NCI-H748 (cell line): ENCODE results near the gene PRR12.

Source experiments
- DNase-seq: peaks from one replicate; lab custom pipeline; 2025; ENCODE audit not compliant: unreplicated experiment; lab: John Stamatoyannopoulos, UW

The PRR12 gene

DNA sequence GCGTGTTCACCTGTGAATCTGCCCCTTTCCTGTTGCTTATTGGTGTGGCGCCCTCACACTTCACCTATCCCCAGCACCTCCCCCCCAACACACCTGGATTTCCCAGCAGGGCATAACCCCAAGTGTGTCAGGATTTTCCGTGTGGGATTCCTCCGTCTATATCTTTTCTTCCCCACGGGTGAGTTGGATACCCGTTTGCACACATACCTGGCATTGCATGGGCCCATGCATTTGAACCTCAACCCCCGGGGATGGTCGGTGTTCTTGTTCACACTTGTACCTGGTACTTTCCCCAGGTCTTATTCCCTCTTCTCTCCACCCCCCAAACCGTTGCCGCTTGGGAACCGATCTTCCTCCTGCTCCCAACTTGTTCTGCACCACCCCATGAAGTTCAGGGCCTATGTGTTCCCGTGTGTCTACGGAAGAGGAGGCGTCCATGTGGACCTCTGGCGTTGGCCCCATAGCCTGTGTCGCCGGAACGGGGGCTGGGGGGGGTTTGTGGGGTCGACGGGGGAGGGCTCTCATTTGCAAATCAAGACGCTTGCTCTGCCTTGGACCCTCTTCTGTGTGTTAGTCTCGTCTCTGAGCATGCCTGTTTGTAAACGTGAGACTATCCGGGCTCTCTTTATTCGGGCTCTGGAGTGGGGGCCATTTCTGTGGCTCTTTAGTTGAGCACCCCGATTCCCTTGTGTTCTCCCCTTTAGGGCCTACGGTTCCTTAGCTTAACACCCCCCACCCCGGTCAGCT lies 1.7 kb downstream of the PRR12 start:
- peak; percentile 66 for DNase-seq

DNA sequence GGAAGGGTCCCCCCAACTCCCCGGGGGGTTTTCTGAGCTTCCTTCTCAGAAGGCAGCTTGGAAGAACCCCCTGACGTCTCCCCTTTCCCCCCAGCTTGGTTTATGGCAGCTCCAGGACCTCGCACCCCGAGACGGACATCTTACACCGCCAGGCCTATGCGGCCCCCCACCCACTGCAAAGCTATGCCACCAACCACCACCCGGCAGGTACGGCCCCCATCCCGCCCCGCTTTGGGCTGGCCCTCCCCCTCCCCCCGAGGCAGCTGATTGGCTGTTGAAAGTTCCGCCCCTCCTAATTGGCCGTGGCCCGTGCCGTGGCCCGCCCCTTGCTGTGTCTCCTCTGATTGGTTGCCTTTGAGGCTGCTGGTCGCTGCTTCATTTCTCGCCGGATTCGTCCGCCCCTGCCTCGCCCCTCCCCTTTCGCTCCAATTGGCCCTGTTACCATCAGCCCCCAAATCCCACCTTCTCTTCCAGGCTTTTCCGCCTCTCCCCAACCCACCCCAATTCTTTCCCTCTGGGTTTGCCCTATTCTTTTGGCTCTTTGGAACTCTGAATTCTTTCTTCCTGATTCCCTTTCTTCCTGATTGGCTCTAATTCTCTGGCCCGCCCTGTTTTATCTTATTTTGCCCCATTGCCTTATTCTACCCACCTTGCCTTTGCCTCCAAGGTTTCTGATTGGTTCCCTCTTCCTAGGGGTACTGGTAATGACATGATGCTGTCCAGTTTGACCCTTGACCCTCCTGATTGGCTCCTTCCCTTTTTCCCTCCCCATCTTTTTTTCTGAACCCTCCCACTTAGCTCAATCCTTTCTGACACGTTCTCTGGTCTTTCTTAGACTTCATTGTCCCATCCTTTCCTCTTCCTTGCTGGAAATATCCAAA lies 2.5 kb downstream of the PRR12 start:
- DNase-seq: peak; percentile 96

DNA sequence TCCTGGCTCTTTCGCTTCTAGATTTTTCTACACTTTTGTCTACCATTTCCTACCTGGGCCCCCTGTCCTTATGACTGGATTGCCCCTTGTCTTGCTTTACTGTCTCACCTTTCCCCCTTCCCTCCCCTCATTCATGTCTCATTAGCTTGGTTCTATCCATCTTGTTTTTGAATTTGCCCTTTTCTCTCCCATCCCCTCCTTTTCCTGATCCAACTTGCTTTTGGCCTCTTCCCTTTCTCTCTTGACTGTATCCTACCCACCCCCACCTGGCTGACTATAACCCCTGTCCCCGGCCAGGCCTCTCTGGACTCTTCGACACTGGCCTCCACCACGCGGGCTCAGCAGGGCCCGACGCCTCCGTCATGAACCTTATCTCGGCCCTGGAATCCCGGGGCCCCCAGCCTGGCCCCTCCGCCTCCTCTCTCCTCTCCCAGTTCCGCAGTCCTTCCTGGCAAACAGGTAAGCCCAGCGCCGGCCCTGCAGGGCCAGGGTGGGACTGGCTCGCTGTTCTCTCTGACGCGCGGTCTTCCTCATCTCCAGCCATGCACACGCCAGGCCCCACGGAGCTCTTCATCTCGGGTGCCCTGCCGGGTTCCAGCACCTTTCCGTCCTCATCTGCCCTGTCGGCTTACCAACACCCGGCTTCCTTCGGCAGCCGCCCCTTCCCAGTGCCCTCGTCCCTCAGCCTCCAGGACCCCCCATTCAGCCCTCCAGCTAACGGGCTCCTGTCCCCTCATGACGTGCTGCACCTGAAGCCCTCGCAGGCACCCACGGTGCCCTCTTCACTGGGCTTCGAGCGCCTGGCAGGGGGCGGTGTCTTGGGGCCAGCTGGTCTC lies 3.4 kb downstream of the PRR12 start:
- DNase-seq: no peak

- no peak for DNase-seq
Measured at GRCh38 chr19:49594993-49595818, 4.2 kb downstream of the PRR12 start.

DNA sequence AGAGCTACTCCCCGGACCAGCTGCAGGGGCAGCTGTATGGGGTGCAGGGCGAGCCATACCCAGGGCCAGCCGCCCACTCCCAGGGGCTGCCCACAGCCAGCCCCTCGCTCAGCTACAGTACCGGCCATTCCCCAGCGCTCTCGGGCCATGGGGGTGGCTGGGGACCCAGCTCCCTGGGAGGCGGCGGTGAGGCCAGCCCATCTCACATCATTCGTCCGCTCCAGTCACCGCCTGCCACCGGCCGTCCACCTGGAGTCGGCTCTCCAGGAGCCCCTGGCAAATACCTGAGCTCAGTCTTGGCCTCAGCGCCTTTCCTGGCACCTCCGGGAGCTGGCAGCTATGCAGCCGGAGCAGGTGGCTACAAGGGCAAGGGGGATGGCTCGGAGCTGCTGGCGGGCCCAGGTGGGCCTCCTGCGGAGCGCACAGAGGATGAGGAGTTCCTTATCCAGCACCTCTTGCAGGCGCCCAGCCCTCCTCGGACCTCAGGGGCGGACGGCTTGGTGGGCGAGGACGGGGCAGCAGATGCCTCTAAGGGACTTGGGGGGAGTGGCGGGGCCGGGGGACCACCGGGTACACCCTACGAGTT lies 4.9 kb downstream of the PRR12 start:
- no peak for DNase-seq

- DNase-seq: no peak
Measured at GRCh38 chr19:49596407-49596806, 5.4 kb downstream of the PRR12 start.

GRCh38 chr19:49596954-49597702 lies 6.1 kb downstream of the PRR12 start:
- no peak for DNase-seq

DNA sequence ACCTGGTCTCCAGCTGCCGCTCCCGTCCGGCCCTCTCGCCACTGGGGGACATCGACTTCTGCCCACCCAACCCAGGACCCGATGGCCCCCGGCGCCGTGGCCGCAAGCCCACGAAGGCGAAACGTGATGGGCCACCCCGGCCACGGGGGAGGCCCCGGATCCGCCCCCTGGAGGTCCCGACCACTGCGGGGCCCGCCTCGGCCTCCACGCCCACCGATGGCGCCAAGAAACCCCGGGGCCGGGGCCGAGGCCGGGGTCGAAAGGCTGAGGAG lies 6.7 kb downstream of the PRR12 start:
- no peak for DNase-seq

GRCh38 chr19:49599378-49600295 lies 8.7 kb downstream of the PRR12 start:
- no peak for DNase-seq

GRCh38 chr19:49601482-49602038 lies 10.6 kb downstream of the PRR12 start:
- DNase-seq: no peak

DNA sequence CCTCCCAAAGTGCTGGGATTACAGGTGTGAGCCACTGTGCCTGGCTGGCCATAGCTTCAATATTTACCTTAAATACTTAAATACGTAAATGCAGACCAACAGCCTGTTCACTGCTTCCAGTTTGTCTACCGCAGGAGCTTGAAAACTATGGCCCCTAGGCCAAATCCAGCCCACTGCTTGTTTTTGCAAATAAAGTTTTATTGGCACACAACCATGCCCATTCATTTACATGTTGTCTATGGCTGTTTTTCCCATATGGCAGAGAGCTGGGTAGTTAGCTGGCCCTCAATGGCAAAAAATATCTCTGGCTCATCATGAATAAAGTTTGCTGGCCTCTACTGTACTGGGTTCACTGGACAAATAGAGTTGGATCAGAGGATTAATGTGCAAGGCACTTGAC lies 11.8 kb downstream of the PRR12 start:
- DNase-seq: no peak

GRCh38 chr19:49605605-49606004 lies 14.6 kb downstream of the PRR12 start:
- DNase-seq: no peak

GRCh38 chr19:49609499-49610092 lies 18.6 kb downstream of the PRR12 start:
- DNase-seq: no peak

DNA sequence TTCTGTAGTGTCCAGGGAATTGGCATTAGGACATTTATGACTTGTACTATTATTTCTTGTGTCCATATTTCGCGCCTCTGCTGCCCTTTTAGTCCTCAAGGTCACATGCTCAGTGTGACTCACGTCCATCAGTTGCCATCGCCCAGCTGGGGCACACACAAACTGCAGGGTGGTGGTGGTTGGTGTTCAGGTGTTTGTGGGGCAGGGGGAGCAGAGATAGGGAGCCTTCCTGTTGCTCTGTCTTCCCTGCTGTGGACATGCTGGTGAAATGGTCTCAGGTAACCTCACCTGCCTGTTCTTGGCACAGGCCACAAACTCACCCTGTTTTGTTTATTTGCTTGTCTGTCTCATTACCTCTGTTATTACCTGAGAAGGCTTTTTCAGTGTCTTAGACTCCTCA lies 22.4 kb downstream of the PRR12 start:
- DNase-seq: no peak

DNA sequence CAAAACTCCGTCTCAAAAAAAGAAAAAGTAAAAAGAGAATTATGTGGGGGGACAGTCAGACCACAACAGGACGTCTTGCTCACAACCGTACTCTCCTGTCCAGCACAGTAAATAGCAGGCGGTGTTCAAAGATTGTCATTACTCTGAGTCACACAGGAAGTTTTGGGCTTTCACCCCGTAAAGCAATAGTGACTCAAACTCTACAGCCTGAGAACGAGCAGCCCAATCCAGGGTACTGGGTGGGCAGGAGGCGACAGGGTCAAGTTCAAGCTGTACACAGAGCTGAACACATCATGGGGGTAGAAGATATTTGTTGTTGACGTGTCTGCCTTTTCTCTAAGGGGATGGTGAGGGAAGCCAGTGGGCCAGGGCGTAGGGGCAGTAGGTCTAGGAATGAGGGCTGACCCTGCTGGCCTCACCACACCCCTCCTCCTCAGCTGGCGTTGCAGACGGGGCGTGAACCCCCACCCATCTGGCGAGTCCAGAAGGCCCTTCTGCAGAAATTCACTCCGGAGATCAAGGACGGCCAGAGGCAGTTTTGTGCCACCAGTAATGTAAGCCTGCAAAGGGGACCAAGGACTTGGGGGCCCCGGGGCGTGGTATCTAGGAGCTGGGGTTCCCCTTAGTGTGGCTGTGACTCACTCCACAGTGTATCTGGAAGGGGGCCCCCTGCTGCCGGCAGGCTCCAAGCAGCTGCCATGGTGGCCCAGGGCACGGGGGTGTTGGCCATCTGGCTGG lies 23.3 kb downstream of the PRR12 start:
- no peak for DNase-seq

- no peak for DNase-seq
Measured at GRCh38 chr19:49615861-49616260, 24.9 kb downstream of the PRR12 start.

DNA sequence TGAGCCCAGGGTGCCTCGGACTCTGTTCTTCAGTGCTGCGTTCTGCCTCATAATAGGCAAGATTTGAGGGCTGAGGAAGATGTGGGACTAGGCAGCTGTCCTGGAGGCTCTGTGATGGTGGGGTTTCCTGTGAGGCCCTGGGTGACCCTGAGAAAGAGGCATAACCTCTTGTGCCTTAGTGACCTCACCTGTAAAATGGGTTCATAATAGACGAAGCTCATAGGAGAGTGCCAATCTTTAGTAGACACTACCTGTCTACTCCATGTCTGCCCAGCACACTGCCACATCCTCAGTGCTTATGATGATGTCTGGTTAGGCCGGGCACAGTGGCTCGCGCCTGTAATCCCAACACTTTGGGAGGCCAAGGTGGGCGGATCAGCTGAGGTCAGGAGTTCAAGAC lies 25.6 kb downstream of the PRR12 start:
- no peak for DNase-seq
